ENCODE results near the gene INTS11.

Gene INTS11

GRCh38 chr1:1346501-1346890 is 22.0 kb upstream of the INTS11 start:
- H3K36me3 ChIP-seq (ENCODE audit: control insufficient read depth, low read depth, low read length) = no peaks in the 10 kb centered on the region
- no peaks in the 10 kb centered on the region for H3K27me3 ChIP-seq (ENCODE audit: control insufficient read depth, insufficient read depth, low read length)
- H3K4me3 ChIP-seq (ENCODE audit: low read length) = no peak overlapping the region
- no peaks in the 10 kb centered on the region for H3K9me3 ChIP-seq (ENCODE audit: control insufficient read depth, low read depth, low read length)
- H3K9ac ChIP-seq (ENCODE audit: low read length) = no peak overlapping the region
- peaks cover 10% of the 10 kb centered on the region for H3K4me1 ChIP-seq (ENCODE audit: control insufficient read depth, low read depth, low read length)
- no peak overlapping the region for H3K27ac ChIP-seq (ENCODE audit: low read length)

DNA sequence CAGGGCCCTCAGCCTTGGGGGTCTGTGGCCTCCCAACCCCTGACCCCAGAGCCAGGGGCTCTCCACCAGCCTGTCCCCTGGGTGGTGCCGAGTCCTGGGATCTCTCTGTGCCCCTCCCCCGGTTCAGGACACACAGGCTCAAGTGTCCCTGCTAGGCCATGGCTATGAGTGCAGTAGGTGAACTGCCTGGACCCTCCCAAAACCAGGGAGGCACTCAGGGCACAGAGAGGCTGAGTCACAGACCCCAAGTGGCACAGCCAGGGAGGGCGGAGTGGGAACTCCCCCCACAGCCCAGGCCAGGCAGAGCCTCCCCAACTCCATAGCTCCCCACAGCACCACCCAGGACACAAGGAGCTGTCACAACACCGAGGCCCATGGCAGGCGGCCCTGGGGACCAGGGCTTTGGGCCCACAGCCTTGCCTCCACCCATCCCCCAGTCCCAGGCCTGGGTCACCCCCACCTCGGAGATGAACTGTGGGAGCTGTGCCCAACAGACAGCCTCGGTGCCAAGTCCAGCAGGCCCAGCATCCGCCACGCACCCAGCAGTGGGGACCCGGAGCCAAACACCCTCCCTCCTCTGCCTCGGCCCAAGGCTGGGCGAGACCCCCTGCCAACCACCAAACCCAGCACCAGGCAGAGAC is 21.5 kb upstream of the INTS11 start:
- Histone ChIP-seq H3K9me3 (ENCODE audit: control insufficient read depth, low read depth, low read length) (no peaks in the 10 kb centered on the region), H3K27ac (ENCODE audit: low read length) (no peak overlapping the region), H3K9ac (ENCODE audit: low read length) (no peak overlapping the region), H3K36me3 (ENCODE audit: control insufficient read depth, low read depth, low read length) (peaks cover 4% of the 10 kb centered on the region), H3K4me1 (ENCODE audit: control insufficient read depth, low read depth, low read length) (peaks cover 10% of the 10 kb centered on the region), H3K4me3 (ENCODE audit: low read length) (no peak overlapping the region), H3K27me3 (ENCODE audit: control insufficient read depth, insufficient read depth, low read length) (no peaks in the 10 kb centered on the region)

DNA sequence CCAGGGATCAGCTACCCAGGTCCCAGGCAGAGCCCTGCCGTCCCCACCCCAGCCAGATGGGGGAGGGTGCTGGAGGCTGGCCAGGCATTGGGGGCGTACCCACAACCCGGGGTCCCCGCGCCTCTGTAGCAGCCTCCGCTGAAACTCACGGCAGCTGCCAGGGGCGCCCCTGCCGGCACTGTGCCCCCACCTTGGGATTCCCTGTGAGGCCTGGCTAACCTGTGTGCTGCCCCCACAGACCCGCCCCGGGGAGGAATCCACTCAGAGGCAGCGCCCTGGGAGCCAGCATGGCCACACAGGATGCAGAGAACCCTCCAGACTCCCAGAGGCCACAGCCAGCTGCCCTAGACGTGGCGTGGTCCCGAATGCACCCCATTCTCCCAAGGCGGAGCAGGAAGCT is 20.9 kb upstream of the INTS11 start:
- Histone ChIP-seq H3K36me3 (ENCODE audit: control insufficient read depth, low read depth, low read length) (peaks cover 4% of the 10 kb centered on the region), H3K27ac (ENCODE audit: low read length) (no peak overlapping the region), H3K4me1 (ENCODE audit: control insufficient read depth, low read depth, low read length) (peaks cover 10% of the 10 kb centered on the region), H3K9ac (ENCODE audit: low read length) (no peak overlapping the region), H3K9me3 (ENCODE audit: control insufficient read depth, low read depth, low read length) (no peaks in the 10 kb centered on the region), H3K27me3 (ENCODE audit: control insufficient read depth, insufficient read depth, low read length) (no peaks in the 10 kb centered on the region), H3K4me3 (ENCODE audit: low read length) (no peak overlapping the region)

DNA sequence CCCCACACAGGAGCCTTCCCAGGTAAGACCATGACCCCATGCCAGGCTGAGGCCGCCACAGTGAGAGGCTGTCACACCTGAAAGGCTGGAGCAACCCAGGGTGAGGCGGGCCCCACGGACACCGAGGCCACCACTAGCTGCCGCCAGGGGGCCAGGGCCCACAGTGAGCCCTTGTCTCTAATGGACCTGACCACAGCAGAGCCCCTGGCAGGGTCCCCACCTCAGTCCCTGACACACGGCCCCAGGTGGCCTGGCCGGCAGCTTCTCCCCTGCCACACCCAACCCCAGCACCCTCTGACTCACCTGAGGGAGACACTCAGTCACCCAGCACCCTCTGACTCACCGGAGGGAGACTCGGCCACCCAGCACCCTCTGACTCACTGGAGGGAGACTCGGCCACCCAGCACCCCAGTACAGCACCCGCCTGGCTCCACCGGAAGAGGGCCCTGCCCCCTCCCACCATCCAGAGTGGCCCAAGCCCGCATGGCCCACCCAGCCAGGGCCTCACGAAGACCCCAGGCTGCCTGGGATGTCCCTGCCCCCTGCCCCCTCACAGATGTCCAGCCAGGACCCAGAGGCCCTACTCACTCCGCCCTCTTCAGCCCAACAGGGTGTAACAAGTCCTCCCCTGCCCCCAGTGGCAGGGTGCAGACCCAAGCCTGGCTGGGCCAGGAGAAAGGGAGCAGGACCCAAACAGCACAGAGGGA is 20.3 kb upstream of the INTS11 start:
- no peak overlapping the region for H3K9ac ChIP-seq (ENCODE audit: low read length)
- H3K9me3 ChIP-seq (ENCODE audit: control insufficient read depth, low read depth, low read length) = no peaks in the 10 kb centered on the region
- peaks cover 10% of the 10 kb centered on the region for H3K4me1 ChIP-seq (ENCODE audit: control insufficient read depth, low read depth, low read length)
- peaks cover 4% of the 10 kb centered on the region for H3K36me3 ChIP-seq (ENCODE audit: control insufficient read depth, low read depth, low read length)
- H3K27me3 ChIP-seq (ENCODE audit: control insufficient read depth, insufficient read depth, low read length) = no peaks in the 10 kb centered on the region
- no peak overlapping the region for H3K27ac ChIP-seq (ENCODE audit: low read length)
- no peak overlapping the region for H3K4me3 ChIP-seq (ENCODE audit: low read length)

DNA sequence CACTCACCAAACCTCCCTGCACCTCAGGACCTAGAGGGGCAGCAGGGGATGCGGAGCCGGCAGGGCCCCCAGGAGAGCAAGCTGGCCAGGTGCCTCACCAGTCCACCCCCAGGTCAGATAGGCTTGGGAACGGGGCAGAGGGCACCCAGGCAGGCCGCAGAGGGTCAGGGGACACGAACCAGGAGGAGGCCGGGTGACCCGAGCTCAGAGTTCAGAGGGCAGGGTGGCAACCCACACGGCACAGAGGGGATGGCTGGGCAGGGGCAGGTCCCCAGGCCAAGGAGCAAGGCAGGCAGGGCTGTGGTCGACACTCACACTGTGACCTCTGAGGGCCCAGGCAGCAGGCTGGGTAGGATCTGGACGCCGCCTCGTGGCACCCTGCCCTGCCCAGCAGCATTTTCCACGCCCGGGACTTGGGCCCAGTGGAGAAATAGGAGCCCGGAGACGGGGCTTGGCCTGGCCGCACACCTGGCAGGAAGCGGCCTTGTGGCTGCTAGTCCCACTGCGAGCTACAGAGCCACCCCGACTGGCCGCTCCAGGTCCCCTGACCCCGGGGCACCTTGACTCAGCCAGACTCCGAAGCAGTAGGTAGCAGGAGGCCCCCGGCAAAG is 19.5 kb upstream of the INTS11 start:
- Histone ChIP-seq H3K27ac (ENCODE audit: low read length) (no peak overlapping the region), H3K4me3 (ENCODE audit: low read length) (no peak overlapping the region), H3K9me3 (ENCODE audit: control insufficient read depth, low read depth, low read length) (no peaks in the 10 kb centered on the region), H3K9ac (ENCODE audit: low read length) (no peak overlapping the region), H3K36me3 (ENCODE audit: control insufficient read depth, low read depth, low read length) (peaks cover 5% of the 10 kb centered on the region), H3K27me3 (ENCODE audit: control insufficient read depth, insufficient read depth, low read length) (no peaks in the 10 kb centered on the region), H3K4me1 (ENCODE audit: control insufficient read depth, low read depth, low read length) (peaks cover 10% of the 10 kb centered on the region)

- H3K9ac ChIP-seq (ENCODE audit: low read length) = no peak overlapping the region
- H3K4me3 ChIP-seq (ENCODE audit: low read length) = no peak overlapping the region
- no peak overlapping the region for H3K27ac ChIP-seq (ENCODE audit: low read length)
- peaks cover 5% of the 10 kb centered on the region for H3K4me1 ChIP-seq (ENCODE audit: control insufficient read depth, low read depth, low read length)
- H3K27me3 ChIP-seq (ENCODE audit: control insufficient read depth, insufficient read depth, low read length) = no peaks in the 10 kb centered on the region
- H3K9me3 ChIP-seq (ENCODE audit: control insufficient read depth, low read depth, low read length) = no peaks in the 10 kb centered on the region
- H3K36me3 ChIP-seq (ENCODE audit: control insufficient read depth, low read depth, low read length) = peaks cover 6% of the 10 kb centered on the region
Observed at GRCh38 chr1:1342584-1343115, 18.2 kb upstream of the INTS11 start.

DNA sequence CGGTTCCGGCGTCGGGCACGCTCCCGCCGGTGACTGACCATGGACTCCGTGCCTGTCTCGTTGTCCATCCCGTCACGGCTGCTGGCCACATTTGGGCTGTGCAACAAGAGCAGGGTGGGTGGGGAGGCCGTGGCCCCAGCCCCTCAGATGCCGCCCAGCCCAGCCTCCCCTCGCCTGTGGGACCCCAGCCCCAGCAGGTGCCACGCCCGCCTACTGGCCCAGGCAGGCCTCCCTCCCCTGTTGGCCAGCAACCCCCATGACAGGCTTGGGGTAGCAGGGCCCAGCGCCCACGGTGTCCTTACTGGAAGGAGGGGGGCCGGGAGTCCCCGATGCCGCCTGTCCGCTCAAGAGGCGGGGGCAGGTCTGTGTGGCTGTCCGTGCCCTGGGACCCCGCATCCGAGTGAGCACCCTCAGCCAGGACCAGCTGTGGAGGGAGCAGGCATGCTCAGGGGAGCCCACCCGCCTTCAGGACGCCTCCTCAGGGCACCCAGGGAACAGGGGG is 17.7 kb upstream of the INTS11 start:
- no peaks in the 10 kb centered on the region for H3K27me3 ChIP-seq (ENCODE audit: control insufficient read depth, insufficient read depth, low read length)
- no peak overlapping the region for H3K4me3 ChIP-seq (ENCODE audit: low read length)
- peaks cover 6% of the 10 kb centered on the region for H3K36me3 ChIP-seq (ENCODE audit: control insufficient read depth, low read depth, low read length)
- H3K4me1 ChIP-seq (ENCODE audit: control insufficient read depth, low read depth, low read length) = no peaks in the 10 kb centered on the region
- H3K9ac ChIP-seq (ENCODE audit: low read length) = no peak overlapping the region
- H3K27ac ChIP-seq (ENCODE audit: low read length) = no peak overlapping the region
- H3K9me3 ChIP-seq (ENCODE audit: control insufficient read depth, low read depth, low read length) = no peaks in the 10 kb centered on the region

- no peaks in the 10 kb centered on the region for H3K4me1 ChIP-seq (ENCODE audit: control insufficient read depth, low read depth, low read length)
- no peak overlapping the region for H3K4me3 ChIP-seq (ENCODE audit: low read length)
- H3K9ac ChIP-seq (ENCODE audit: low read length) = no peak overlapping the region
- H3K27me3 ChIP-seq (ENCODE audit: control insufficient read depth, insufficient read depth, low read length) = no peaks in the 10 kb centered on the region
- H3K36me3 ChIP-seq (ENCODE audit: control insufficient read depth, low read depth, low read length) = peaks cover 6% of the 10 kb centered on the region
- no peak overlapping the region for H3K27ac ChIP-seq (ENCODE audit: low read length)
- H3K9me3 ChIP-seq (ENCODE audit: control insufficient read depth, low read depth, low read length) = no peaks in the 10 kb centered on the region
Observed at GRCh38 chr1:1341549-1342021, 17.1 kb upstream of the INTS11 start.

DNA sequence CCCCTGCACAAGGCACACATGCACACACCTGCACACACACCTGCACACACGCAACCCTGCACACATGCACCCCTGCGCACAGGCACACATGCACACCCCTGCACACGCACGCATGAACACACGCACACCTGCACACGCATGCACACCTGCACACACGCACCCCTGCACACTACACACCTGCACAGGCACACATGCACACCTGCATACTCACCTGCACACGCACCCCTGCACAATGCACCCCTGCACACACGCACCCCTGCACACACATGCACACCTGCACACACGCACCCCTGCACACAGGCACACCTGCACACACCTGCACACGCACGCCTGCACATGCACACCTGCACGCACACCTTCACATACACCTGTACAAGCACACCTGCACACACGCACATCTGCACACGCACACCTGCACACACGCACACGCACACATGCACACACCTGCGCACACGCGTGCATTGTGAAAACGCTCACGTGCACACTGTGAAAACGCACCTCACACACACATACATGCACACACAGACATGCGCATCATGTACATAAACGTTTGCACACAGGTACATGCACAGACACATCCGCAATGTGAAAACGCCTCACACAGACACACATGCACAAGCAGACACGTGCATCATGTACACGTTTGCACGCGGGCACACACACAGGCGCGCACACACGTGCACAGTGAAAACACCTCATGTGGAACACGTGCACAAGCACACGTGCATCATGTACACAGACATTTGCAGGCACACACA is 16.5 kb upstream of the INTS11 start:
- H3K27ac ChIP-seq (ENCODE audit: low read length) = no peak overlapping the region
- no peaks in the 10 kb centered on the region for H3K4me1 ChIP-seq (ENCODE audit: control insufficient read depth, low read depth, low read length)
- H3K27me3 ChIP-seq (ENCODE audit: control insufficient read depth, insufficient read depth, low read length) = no peaks in the 10 kb centered on the region
- no peak overlapping the region for H3K9ac ChIP-seq (ENCODE audit: low read length)
- no peaks in the 10 kb centered on the region for H3K9me3 ChIP-seq (ENCODE audit: control insufficient read depth, low read depth, low read length)
- H3K4me3 ChIP-seq (ENCODE audit: low read length) = no peak overlapping the region
- peaks cover 6% of the 10 kb centered on the region for H3K36me3 ChIP-seq (ENCODE audit: control insufficient read depth, low read depth, low read length)

- Histone ChIP-seq H3K27me3 (ENCODE audit: control insufficient read depth, insufficient read depth, low read length) (no peaks in the 10 kb centered on the region), H3K27ac (ENCODE audit: low read length) (no peak overlapping the region), H3K4me3 (ENCODE audit: low read length) (no peak overlapping the region), H3K4me1 (ENCODE audit: control insufficient read depth, low read depth, low read length) (no peaks in the 10 kb centered on the region), H3K9me3 (ENCODE audit: control insufficient read depth, low read depth, low read length) (no peaks in the 10 kb centered on the region), H3K36me3 (ENCODE audit: control insufficient read depth, low read depth, low read length) (peaks cover 6% of the 10 kb centered on the region), H3K9ac (ENCODE audit: low read length) (no peak overlapping the region)
Observed at GRCh38 chr1:1340185-1340584, 15.7 kb upstream of the INTS11 start.

DNA sequence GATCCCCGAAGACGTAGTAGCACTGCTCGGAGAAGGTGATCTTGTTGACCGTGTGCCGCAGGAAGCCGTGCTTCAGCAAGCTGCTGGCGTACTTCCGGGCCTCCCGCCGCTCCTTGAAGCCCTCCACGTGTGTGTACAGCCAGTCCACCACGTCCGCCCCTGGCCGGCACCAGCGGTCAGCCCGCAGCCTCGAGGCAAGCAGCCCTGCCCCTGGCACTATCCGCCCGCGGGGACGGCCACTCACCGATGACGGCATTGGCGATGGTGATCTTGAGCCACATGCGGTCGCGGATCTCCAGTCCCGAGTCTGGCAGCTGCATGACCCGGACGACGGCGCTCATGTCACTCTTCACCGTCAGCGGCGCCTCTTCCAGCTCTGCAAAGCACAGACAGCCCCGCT is 13.8 kb upstream of the INTS11 start:
- no peaks in the 10 kb centered on the region for H3K4me1 ChIP-seq (ENCODE audit: control insufficient read depth, low read depth, low read length)
- H3K9ac ChIP-seq (ENCODE audit: low read length) = no peak overlapping the region
- H3K27ac ChIP-seq (ENCODE audit: low read length) = no peak overlapping the region
- no peaks in the 10 kb centered on the region for H3K27me3 ChIP-seq (ENCODE audit: control insufficient read depth, insufficient read depth, low read length)
- no peaks in the 10 kb centered on the region for H3K9me3 ChIP-seq (ENCODE audit: control insufficient read depth, low read depth, low read length)
- H3K4me3 ChIP-seq (ENCODE audit: low read length) = no peak overlapping the region
- H3K36me3 ChIP-seq (ENCODE audit: control insufficient read depth, low read depth, low read length) = peaks cover 6% of the 10 kb centered on the region

All from iPS-18a (cell line).